HG03196 (cell line): ENCODE results near the gene SHTN1.
A peak's percentile ranks its signal among the peaks of the same experiment; 100 is the strongest.

ENCODE experiments used
- ATAC-seq: cut with Tn5 transposase; IDR thresholded peaks from one replicate; pipeline ENCODE4 v1.9.1; 2021; ENCODE audit not compliant: unreplicated experiment

Gene SHTN1

DNA sequence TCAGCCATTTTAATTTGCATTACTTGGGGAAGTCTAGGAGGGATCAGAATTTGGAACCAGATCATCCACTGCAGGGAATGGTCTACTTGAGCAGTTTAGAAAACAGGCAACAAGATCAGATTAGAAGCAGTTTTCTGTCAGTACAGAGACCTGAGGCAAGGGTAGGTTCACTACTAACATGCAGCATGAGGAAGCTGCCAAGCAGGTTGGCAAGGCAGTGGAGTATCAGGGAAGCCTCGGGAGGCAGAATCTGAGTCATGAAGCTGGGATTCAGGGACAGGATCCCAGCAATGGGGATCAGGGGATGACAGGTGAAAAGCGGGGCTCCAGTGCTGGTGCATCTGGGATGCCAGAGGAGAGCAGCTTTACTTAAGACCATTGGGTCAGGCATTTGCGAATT lies 127.6 kb downstream of the SHTN1 start:
- ATAC-seq = no peak

DNA sequence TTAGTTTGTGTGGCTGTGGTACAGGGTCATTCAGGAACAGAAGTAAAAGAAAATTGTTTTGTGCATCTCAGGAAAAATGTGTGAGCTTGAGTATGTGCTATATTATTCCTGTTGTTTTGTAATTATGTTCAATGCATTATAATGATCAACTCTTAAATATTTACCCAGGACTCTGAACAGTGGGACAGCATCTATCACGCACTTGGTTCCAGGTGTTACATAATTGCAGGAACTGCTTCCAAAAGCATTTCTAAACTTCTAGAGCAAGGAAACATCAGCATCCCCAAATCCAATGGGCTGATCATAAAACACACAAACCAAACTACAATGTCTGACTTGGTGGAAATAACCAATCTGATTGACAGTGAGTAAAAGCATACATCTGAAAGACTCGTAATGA lies 129.1 kb downstream of the SHTN1 start:
- no peak for ATAC-seq

DNA sequence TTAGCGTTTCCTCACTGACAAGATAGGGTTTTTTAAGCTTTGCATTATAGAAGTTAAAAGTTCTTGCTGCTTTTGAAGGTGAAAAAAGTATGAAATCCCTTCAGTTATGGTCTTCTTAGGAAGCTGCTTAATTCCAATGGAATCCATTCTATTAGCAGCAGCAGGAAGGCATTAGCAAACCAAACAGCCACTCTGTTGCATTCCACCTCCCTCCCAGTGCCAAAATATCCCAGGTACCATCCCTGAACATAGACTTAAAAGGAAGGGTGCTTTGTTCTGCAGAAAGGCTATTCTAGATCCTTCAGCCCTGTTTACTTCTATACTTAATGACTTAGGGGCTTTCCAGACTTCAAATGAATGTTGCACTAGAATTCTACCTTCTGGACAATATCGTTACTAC lies 131.9 kb downstream of the SHTN1 start:
- no peak for ATAC-seq

DNA sequence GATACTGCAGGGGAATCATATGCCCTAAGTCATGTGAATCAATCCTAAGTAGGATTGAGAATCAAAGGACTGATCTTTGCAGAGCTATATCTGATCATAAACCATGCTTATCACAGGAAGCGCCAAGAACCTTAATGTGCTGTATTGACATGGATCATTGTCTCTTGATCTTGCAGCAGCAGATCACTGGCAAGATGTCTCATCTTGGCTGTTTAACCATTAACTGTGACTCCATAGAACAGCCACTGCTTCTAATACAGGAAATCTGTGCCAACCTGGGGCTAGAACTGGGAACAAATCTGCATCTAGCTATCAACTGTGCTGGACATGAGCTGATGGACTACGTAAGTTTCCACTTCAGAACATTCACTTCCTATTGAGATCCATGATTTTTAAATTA lies 134.0 kb downstream of the SHTN1 start:
- ATAC-seq = no peak

DNA sequence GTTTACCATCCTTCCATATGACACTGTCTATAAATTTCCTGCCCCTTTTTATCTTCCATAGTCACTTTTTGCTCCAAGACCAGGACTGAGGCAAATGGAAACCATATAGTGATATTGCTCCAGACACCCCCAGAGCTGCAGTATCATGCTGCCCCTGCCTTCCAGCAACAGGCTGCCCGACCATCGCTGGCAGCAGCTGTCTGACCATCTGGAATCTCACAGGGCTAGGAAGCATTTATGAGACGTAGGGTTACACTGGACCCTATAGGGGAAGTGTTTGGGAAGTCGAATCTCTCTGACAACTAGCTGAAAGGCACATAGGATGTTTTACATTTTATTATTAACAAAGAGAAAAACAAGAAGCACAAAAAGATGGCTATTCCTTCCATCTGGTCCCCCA lies 136.3 kb downstream of the SHTN1 start:
- ATAC-seq = no peak

DNA sequence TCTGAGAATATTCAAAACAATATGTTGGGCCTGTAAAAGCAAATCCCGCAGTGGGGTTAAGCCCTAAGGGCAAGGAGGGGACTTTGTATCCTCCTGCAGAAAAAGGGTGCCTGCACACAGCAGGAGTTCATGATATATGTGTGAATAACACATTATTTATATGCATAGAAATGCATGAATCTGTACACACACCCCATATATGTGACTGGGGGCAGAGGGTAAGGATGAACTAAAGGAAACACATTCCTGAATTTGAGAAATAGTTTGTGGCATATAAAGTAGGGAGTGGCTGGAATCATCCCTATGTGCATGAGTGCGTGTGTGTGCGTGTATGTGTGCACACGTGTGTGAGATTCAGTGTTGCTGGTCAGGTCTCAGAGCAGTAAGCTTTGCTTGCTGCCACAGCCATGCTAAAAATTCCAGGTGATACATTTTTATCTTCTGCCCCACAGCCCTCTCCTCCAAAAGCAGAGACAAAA lies 136.8 kb downstream of the SHTN1 start:
- ATAC-seq = no peak

DNA sequence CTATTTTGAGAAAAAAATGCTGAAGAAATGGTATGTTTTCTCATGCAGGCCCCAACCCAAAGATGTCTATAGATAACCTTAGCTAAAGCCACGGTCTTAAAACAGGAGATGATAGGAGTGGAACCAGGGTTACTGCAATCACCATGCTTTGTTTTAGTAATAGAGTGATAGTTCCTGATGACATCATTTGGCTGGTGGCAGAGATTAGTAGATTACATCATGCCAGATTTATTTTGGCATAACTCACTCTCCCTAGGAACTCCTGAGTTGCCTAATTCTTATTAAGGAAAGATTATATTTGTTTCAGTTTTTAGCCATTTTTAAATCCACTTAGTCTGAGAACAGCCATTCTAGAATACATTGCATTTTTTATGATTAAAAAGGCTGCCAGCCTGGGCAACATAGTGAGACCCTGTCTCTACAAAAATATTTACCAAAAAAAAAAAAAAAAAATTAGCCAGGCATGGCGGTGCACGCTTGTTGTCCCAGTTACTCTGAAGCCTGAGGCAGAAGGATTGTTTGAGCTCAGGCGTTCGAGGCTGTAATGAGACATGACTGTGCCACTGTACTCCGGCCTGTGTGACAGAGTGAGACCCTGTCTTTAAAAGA lies 137.9 kb downstream of the SHTN1 start:
- ATAC-seq = no peak

DNA sequence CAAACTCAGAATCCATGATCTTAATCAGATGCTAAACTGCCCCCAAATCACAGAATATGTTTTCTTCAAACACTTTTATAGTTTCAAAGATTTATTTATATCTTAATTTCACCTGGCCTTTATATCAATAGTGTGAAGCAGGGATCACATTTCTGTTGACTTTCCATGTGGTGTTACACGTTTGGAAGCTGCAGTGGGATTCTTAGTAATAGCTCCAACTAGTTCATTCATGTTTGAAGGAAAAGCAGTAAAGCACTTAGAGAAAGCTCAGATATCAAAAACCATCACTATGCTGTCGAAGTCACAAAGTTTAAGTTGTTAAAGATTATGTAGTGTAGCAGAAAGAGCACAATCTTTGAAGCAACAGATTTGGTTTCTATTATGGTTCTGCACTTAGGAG lies 138.9 kb downstream of the SHTN1 start:
- ATAC-seq = no peak

DNA sequence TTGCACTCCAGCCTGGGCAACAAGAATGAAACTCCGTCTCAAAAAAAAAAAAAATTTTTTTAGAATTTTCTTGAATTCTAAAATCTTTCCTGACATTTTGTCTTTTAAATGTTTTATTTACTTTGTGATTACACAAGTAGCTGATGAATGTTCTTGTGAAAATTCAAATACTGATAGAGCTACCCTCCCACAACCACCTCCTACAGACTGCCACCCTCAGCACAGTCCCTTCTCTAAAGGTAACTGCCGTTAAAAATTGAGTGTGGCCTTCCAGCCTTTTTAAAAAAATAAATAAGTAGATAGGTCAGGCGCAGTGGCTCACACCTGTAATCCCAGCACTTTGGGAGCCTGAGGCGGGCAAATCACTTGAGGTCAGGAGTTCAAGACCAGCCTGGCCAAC lies 140.6 kb downstream of the SHTN1 start:
- no peak for ATAC-seq

DNA sequence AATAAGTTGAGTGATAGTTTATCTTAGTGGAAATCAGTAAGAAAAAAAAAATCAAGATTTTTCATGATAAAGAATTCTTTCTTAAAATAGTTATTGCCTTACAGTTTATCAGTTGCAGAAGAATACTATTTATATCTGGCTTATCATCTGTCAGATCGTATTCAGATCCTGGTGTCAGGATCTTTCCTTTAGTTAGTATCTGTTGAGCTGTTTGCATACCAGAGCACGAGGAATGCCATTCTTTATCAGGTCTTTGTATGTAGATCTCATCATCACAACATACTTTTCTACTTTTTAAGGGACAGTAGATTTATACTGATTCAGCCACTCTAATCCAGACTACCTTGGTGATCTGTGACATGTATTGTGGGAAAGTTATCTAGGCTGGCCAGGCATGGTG lies 143.2 kb downstream of the SHTN1 start:
- ATAC-seq = no peak

DNA sequence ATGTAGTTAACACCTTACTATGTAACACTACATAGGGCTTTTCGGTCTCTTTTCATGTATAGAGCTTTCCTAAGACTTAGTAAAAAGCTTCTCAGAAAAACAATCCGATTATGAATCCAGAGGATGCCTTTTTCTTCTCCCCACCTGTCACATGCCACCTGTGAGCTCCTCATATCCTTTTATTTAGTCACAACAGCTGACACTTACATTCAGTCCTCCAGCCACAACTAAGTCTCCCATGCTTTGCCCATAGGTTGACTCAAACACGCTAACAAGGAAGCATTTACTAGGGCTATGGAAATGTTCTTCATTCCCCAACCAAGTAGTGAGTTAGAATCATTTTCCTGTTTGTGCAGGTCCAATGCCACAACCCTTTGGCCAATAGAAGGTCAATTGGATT lies 147.8 kb downstream of the SHTN1 start:
- no peak for ATAC-seq

DNA sequence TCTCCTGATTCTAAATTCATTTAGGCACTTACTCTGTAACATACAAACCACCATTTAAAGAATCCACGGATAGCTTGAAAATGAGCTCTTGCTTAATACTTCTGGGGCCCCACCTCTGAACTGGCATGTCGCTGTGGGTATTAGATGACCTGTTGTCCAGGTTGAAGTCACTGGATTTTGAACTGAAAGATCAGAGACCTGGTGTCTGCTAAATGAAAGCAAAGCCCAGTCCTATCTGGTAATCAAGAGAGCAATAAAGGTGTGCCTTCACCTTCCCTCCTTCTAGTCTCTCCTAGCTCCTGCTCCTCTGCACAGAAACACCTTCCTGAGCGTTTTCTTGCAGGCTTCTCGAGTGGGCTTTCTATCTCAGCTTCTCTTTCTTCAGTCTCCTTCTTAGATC lies 151.3 kb downstream of the SHTN1 start:
- ATAC-seq = no peak

DNA sequence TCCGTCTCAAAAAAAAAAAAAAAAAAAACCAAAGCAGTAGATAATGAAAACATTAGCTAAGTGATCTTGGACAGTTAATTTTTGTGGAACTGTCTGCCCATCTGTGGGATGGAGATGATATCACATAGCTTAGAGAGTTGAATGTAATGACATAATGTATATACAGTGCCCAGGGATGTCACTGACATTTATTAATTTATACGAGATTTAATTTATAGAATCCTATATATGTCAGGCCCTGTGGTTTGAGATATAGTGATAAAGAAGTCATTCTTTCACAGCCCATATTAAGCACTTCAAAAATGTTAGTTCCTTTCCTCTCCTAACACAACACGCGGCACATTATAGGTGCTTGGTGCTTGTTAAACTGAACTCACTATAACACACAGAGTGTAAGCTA lies 151.7 kb downstream of the SHTN1 start:
- no peak for ATAC-seq

DNA sequence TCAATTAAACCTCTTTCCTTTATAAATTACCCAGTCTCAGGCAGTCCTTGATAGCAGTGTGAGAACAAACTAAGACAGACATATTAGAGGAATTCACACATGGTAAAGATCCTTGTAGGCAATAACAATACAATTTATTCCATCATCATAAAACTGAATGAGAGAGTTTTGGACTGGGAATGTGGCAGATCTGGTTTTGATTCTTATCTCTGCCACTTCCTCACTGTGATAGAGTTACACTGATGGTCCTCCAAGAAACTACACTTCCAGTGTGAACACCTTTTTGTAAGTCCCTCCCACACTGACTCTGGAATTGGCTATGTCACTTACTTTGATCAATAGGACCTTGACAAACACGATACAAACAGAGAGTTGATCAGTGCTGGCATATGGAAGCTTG lies 152.7 kb downstream of the SHTN1 start:
- ATAC-seq = no peak

DNA sequence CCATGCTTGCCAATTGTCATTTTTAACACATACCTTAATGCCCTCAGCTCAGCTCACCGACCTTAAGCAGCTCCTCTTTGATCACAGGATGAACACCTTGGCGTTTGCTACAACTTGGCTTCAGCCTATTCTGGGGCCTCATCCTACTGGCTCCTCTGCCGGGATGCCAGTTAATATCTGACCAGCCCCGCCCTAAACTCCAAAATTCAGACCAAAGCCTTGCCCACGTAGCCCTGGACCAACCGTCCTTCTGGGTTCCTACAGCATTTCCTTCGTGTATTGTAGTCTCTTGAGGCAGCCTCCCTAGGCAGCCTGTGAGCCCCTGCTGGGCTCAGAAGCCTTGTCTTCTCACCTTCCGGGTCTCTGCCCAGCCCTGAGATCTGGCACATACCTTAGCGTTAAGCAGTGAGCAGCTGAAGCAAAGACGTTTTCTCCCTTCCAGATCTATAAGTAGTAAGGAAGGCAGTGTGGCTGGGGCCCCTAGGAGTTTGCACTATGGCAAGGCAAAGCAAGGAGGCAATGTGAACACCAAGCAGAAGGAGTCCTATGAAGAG lies 154.9 kb downstream of the SHTN1 start:
- no peak for ATAC-seq

DNA sequence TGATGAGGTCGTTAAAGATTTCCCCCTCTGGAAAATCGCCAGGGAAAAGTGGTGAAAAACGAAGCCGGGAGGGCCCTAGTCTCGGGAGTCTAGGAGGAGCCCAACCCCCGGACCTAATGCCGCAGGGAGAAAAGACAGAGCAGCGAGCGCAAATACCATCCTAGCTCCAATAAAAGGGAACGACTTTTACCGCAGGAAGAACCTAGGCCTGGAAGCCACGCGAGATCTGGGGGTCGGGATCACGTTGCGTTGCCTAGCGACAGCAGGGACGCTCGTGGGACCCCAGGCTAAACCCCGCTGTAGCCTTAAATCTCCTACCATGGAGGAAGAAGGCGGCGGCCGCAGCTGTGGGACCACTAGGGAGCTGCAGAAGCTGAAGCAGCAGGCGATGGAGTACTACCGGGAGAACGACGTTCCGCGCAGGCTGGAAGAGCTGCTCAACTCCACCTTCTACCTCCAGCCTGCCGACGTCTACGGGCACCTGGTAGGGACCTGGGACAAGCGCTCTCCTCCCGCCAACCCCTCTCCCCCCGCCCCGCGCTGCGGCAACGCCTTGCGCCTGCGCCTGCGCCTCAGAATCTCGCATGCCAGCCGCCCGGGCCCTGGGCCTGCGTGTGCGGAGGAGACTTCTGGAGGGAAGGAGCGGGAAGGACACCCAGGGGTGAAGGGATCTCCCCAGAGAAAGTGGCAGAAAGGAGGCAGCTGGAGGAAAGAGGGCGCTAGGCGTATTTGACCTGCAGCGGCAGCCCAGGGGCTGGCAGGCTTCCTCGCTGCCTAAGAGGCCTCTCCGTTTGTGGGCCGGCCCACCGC lies 155.5 kb downstream of the SHTN1 start, which contains the start of gene ENO4:
TSS of gene ENO4 (plus strand) at position 252 of the 810 bp plus-strand sequence. CDS start at position 320, 68 bp downstream.
- ATAC-seq = peak; percentile 63

DNA sequence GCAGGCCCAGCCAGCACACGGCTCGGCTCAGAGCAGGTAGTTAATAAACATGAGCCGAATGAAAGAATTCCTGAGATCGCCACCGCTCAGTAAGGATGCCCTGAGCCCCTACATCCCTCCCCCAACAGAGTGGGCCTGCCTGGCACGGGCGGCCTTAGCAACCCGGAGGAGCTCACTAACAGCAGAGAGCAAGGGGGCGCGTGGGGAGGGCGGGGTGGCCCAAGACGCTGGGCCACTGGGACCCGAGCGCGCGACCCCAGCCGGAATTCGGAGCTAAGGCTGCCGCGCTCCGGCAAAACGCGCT lies 156.1 kb downstream of the SHTN1 start:
- no peak for ATAC-seq

DNA sequence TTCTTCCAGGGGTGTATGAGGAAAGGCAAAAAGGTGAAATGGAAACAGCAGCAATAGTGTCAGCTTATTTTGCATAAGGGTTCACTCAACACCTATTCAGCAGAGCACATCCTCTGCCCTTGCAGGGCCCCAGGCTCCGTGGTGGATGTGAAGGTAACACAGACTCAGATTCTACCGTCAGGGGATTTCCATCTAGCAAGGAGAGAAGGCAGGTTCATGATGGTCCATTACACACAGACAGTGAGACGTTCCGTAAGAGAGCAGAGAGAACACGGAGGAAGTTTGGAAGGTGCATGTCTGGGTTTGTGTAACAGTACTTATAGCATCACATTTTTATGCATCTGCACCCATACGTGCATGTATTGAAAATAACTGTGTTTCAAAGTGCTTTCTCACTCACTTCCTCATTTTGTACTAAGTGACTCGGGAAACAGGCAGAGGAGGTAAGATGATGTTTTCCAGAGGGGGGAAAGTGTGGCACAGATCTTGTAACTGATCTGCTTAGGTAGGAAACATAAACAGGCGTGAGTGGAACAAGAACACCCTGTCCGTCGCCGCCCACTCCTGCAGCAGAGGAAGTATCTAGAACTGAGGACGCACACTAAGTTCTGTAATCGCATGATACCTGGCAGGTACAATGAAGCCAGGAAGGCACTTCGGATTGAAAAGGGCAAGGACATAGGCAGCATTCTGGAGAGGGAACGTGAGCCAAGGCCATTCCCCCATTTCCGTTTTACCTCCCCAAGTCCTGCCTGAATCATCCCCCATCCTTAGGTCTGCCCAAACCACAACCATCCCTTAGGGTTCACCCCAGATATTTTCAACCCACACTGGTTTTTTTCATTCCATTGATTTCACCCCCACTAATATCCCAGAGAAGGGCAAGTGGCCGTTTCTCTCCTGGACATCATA lies 156.7 kb downstream of the SHTN1 start:
- ATAC-seq = peak; percentile 68

DNA sequence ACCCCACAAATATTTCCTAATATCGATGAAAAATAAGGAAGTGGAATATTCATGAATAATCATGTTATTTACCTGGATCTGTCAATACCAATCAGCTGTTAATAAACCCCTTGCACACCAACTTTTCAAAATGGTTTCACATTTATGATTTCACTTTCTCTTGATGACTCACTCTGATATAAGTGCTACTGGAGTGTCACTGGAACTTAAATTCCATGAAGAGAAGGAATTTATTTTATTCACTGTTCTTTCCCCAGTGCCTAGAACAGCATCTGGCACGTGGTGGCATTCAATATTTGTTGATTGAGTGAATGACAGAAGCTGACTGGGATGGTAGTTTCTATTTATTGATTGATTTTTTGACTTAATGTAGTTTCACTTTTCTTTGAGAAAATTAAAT lies 159.2 kb downstream of the SHTN1 start:
- no peak for ATAC-seq

DNA sequence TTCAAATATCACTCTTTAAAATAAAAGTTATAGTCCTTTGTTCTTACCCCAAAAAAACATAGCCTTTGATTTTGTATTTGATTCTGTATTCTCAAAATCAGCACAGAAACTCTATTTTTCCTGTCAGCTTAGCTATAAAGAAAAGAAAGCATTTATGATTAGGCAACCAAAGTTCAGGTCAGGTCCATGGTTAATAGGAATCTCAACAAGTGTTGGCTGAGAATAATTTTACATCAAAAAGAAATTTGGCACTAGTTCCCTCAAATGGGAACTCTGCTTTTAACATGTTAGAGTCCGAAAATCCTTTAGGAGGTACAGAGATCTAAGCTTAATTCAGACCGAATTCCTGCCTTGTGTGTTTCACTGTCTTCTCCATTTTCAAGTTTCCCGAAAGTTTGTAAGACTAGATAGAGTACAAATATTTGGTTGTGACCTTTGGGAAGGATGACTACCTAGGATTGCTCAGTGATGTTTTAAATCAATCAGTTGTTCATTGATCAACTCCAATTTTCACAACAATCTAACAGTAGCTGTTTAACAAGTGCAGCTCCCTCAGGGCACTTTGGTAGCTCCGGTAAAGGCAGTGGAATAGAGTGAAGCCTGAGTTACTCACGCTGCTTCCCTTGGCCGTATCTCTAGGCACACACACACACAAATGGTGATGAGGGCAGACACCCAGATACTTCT lies 164.5 kb downstream of the SHTN1 start:
- ATAC-seq = no peak
